Retinal pigment epithelial cell (primary cell): ENCODE measurements around the gene MAGEF1.
"Not testable (repeated sequence)": the region's sequence is repeated elsewhere in the genome, so short reads cannot be mapped to it uniquely, and the experiment has no call there.

Experiments used
- DNase-seq: peaks from one replicate; pipeline ENCODE4 v3.0.0-alpha.2; 2010; ENCODE audit warnings: low read depth
- H3K4me3 ChIP-seq: 2 replicates; pipeline ENCODE4 v1.5.1; 2011; ENCODE audit warnings: mild to moderate bottlenecking, low read length, control low read depth, moderate library complexity
- TF ChIP-seq, protein P1 (sequence below): conservative IDR thresholded peaks from 2 replicates; pipeline ENCODE4 v1.5.1; 2011; ENCODE audit warnings: low read depth, low read length, control low read depth, inconsistent platforms

MAGEF1 gene

DNA sequence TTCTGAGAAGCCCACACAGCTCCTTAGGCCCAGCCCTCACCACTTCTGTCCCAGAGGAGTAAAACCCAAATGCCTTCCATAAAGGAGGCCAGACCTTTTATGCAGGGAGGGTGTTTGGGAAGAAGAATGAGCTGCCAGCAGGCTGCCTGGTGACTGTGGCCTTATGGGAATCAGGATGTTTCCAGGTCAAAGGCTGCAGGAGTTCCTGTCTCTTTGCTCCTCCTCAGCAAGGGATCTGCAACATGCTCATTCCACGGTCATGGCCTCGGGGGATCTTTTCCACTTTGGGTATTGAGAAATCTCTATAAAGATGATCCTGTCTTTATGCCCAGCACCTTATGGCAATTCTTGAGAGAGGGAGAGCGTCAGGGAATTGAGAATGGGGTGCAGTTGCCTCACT, 25.2 kb upstream of the MAGEF1 start:
- no peak overlapping the region for H3K4me3 ChIP-seq
- TF ChIP-seq, protein P1, sequence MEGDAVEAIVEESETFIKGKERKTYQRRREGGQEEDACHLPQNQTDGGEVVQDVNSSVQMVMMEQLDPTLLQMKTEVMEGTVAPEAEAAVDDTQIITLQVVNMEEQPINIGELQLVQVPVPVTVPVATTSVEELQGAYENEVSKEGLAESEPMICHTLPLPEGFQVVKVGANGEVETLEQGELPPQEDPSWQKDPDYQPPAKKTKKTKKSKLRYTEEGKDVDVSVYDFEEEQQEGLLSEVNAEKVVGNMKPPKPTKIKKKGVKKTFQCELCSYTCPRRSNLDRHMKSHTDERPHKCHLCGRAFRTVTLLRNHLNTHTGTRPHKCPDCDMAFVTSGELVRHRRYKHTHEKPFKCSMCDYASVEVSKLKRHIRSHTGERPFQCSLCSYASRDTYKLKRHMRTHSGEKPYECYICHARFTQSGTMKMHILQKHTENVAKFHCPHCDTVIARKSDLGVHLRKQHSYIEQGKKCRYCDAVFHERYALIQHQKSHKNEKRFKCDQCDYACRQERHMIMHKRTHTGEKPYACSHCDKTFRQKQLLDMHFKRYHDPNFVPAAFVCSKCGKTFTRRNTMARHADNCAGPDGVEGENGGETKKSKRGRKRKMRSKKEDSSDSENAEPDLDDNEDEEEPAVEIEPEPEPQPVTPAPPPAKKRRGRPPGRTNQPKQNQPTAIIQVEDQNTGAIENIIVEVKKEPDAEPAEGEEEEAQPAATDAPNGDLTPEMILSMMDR: no peak
- no peak for DNase-seq

DNA sequence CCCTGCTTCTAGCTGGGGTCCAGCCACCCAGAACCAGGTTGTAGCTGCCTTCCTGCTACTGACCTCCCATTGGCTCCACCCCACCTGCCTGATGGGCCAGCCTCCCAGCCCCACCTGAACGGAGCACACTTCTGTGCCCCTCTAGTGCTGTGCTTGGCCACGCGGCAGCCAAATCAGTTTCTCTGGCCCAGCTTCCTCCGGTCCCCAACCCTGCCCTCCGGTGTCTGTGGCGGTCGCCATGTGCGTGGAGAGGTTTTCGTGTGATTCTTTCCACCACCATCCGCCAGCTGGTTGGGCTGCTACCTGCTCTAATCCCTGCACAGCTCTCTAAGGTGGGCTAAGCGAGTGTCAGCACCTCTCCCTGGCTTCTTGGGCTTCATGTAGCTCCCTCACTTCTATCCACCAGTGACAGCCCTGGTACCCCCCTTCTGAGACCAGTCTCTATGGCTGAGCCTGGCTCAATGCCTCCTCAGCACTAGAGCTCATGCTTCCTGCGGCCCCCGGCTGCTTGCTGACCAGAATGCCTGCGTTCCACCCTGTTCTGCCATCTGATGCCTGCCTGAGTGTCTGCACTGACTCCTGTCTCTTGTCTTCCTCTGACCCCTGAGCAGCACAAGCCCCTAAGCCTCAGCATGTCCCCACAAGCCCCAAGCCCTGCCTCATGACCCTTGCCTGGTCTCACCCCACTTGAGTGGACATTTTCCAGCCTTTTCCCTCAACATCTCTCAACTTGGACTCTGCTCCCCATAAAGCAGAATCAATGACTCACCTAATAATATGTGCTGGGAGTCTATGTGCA, 23.2 kb upstream of the MAGEF1 start:
- TF ChIP-seq, protein P1: no peak
- DNase-seq: no peak

DNA sequence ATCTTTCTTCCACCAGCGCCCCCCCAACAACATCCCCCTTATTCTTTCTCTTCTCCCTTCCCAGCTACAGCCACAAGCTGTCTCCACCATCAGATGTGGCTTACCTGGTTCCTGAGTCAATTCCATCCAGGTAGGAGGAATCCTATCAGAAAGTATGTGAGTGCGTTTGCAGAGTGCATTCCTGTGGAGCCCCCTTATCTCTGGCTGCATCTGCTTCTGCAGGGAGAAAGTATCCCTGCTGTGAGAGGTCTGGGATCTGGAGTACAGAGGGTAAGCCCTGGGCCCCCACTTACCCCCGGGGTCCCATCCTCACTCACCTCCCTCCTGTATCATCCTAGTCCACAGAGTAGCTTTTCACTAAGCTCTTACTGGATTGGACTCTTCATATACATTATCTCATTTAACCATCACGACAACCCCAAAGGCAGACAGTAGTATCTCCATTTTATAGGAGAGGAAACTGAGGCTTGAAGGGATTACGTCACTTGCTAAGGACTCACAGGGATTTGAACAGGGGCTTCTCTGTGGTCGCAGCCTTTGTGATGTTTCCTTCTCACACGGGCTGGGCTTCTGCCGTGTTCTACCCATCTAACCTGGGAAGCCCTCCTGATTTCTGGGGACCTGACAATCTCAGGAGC, 22.2 kb upstream of the MAGEF1 start:
- TF ChIP-seq, protein P1: no peak
- DNase-seq: no peak
- no peak overlapping the region for H3K4me3 ChIP-seq

More for the DNA sequence above, 23.2 kb upstream of the MAGEF1 start:
- no peak overlapping the region for H3K4me3 ChIP-seq

DNA sequence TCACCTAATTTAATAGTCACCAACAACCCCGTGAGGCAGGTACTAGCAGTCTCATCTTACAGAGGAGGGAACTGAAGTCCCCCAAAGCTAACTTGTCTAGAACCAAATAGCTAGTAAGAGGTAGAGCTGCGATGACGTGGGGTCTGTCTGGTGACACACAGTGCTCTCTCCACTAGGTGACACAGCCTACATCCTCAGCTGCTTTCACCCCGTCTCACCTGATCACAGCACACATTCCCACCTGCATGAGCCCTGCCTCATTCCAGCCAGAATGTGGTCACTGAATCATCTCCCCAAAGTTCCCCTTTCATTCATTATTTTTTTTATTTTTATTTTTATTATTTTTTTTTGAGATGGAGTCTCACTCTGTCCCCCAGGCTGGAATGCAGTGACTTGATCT, 21.3 kb upstream of the MAGEF1 start:
- DNase-seq: no peak
- TF ChIP-seq, protein P1: no peak
- H3K4me3 ChIP-seq: no peak overlapping the region

DNA sequence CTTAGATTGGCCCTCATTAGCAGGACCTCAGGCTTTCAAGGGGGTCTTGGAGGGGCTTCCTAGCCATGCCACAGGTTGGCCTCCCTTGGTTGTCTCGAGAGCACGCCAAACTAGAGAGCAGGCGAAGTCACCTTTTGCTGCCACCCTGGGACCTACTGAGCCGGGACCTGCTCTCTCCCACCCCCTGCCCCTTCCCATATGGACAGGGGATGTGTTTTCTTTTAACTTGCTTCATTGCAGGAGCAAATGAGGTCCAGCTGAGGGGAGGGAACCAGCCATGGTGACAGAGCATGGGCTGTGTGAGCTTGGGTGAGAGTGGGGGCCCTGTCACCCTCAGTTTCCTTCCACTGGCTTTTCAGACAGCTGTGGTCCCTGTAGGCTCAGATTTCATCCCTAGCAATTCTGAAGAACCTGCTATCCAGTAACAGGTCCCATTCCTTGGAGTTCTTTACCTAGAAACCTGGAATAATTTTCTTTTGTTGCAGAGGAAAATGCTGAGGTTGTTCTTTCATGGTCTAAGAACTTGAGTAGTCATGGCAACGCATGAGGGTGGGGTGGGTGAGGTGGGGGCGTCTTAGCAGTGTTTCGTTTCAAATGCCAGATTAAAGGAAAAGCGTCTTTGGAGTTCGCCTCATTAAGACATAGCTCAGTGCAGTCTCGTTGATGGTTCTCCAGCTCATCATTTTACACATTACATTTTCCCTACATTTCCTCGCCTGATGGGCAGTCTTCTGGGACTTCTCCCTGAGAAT, 20.1 kb upstream of the MAGEF1 start:
- DNase-seq: no peak
- TF ChIP-seq, protein P1: no peak
- no peak overlapping the region for H3K4me3 ChIP-seq

DNA sequence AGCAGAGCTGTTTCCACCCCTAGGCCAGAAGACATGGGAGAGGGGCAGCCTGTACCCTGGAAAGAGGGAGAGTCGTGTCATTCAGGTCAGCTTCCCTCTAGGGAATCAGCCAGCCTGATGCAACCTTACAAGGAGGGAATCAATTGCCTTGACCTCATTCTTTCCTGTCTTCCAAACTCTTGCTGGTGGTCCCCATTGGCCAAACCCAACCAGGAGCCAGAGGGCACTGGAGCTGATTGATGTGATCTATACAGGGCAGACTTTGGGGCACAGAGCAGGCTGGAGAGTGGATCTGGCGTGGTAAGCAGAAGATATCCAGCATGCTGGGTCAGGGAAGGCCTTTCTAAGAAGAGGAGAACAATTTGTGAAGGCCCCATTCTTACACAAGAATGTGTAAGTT, 19.1 kb upstream of the MAGEF1 start:
- no peak overlapping the region for H3K4me3 ChIP-seq
- TF ChIP-seq, protein P1: no peak
- no peak for DNase-seq

DNA sequence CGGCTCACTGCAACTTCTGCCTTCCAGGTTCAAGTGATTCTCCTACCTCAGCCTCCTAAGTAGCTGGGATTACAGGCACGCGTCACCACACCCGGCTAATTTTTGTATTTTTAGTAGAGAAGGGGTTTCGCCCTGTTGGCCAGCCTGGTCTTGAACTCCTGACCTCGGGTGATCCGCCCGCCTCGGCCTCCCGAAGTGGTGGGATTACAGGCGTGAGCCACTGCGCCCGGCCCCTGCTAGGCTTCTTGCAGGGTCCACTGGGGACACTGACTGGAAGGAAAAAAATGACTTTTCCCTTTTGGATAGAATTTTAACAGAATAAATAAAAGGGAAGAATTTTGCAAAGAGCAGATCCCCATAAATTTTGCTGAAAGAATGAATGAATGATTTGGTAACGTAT, 17.3 kb upstream of the MAGEF1 start:
- H3K4me3 ChIP-seq, DNase-seq: not testable (repeated sequence)
